A172 (cell line): ENCODE measurements around the gene SPC24. TPM values are rescaled to one million over a fixed set of nuclear protein-coding genes. Genes with fewer than 3 reads are reported as not detected.
"Not testable (repeated sequence)": the region's sequence is repeated elsewhere in the genome, so short reads cannot be mapped to it uniquely, and the experiment has no call there.

Experiments
- DNase-seq: peaks from one replicate; pipeline ENCODE4 v3.0.0-alpha.2; 2015; ENCODE audit warnings: low spot score
- total RNA-seq: library from RNA; depleted of rRNA; stranded (reverse); fragments of >200 nt; shearing (Covaris generic); gene quantifications from 2 replicates; pipeline ENCODE4 v1.2.3, GENCODE V29; 2014

SPC24 gene
- total RNA-seq, 1 experiment from 2014 or later = 113 TPM

GRCh38 chr19:11125994-11126685 is 29.4 kb downstream of the SPC24 start:
- DNase-seq = peak; percentile 78

GRCh38 chr19:11124157-11124556 is 31.4 kb downstream of the SPC24 start:
- DNase-seq = not testable (repeated sequence)

- no peak for DNase-seq
Measured at GRCh38 chr19:11123114-11123513, 32.5 kb downstream of the SPC24 start.

GRCh38 chr19:11121963-11122362 is 33.6 kb downstream of the SPC24 start:
- not testable (repeated sequence) for DNase-seq

- no peak for DNase-seq
Measured at GRCh38 chr19:11116507-11116906, 39.1 kb downstream of the SPC24 start.

- no peak for DNase-seq
Measured at GRCh38 chr19:11115895-11116446, 39.6 kb downstream of the SPC24 start.

- DNase-seq = no peak
Measured at GRCh38 chr19:11115042-11115441, 40.5 kb downstream of the SPC24 start.

- DNase-seq = no peak
Measured at GRCh38 chr19:11113140-11113708, 42.4 kb downstream of the SPC24 start.

- no peak for DNase-seq
Measured at GRCh38 chr19:11111771-11112144, 43.8 kb downstream of the SPC24 start.

GRCh38 chr19:11111117-11111770 is 44.3 kb downstream of the SPC24 start:
- no peak for DNase-seq

GRCh38 chr19:11108746-11109145 is 46.8 kb downstream of the SPC24 start:
- DNase-seq = no peak

GRCh38 chr19:11106477-11106876 is 49.1 kb downstream of the SPC24 start:
- DNase-seq = no peak

GRCh38 chr19:11105014-11105636 is 50.5 kb downstream of the SPC24 start:
- DNase-seq = no peak

- not testable (repeated sequence) for DNase-seq
Measured at GRCh38 chr19:11103667-11104066, 51.9 kb downstream of the SPC24 start.

GRCh38 chr19:11102944-11103343 is 52.6 kb downstream of the SPC24 start:
- no peak for DNase-seq

GRCh38 chr19:11101057-11101456 is 54.5 kb downstream of the SPC24 start:
- DNase-seq = no peak

GRCh38 chr19:11100049-11100448 is 55.5 kb downstream of the SPC24 start:
- DNase-seq = no peak

- no peak for DNase-seq
Measured at GRCh38 chr19:11098861-11099260, 56.7 kb downstream of the SPC24 start.

GRCh38 chr19:11098327-11098726 is 57.3 kb downstream of the SPC24 start:
- no peak for DNase-seq

GRCh38 chr19:11097367-11097766 is 58.2 kb downstream of the SPC24 start:
- DNase-seq = not testable (repeated sequence)

GRCh38 chr19:11096210-11096841 is 59.3 kb downstream of the SPC24 start:
- DNase-seq = peak; percentile 86
